HG03575 (cell line): ENCODE data around the gene LVRN.
A peak's percentile ranks its signal among the peaks of the same experiment; 100 is the strongest.

Experiments
- ATAC-seq: cut with Tn5 transposase; IDR thresholded peaks from one replicate; pipeline ENCODE4 v1.9.1; 2021; ENCODE audit not compliant: unreplicated experiment, insufficient number of reproducible peaks, low FRiP score; ENCODE audit errors: extremely low read depth

LVRN gene

DNA sequence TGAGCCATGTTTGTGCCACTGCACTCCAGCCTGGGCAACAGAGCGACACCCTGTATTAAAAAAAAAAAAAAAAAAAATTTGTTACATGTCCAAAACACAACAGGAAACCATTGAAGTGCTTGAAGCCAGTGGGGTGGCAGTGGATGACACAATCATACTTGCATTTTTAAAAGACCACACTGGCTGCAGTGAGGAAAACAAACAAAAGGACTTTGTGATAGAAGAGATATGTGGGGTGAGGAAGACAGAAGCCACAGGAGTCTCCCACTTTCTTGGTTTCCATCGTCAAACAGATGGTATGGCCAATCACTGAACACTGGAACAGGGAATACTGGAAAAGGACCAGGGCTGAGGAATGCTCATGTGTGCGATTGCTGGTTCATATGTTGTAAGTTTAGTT, 101.7 kb downstream of the LVRN start:
- ATAC-seq: no peak

DNA sequence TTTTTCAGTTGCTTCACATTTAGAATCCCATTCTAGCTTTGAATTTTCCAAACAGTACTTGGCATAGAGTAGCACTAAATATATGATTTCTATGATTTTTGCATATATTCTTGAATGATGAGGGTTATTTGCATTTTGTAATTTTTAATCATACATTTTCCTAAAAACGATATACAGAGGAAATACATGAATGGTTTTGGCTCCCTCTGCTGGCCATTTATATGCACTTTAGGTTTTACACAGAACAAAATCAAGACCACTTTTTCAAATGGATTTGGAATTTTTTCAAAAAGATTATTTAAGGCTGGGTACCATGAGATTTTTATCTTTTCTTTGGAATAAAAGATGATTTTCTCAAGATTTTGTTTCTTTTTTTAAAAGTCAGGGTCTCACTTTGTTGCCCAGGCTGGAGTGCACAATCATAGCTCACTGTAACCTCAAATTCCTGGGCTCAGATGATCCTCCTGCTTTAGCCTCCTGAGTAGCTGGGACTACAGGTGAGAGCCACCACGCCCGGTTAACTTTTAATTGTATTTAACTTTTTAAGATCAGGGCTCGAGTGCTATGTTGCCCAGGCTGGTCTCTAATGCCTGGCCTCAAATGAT, 105.9 kb downstream of the LVRN start:
- no peak for ATAC-seq

DNA sequence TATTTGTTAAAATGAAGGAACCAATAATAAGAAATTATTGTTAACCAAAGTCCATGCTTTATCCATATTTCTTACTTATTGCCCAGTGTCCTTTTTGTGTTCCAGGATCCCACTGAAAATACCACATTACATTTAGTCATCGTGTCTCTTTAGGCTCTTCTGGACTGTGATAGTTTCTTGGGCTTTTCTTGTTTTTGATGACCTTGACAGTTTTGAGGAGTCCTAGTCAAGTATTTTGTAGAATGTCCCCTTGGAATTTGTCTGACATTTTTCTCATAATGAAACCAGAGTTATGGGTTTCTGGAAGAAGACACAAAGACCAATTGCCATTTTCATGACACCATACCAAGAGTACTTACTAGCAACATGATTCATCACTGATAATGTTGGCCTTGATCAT, 108.9 kb downstream of the LVRN start:
- ATAC-seq: no peak

DNA sequence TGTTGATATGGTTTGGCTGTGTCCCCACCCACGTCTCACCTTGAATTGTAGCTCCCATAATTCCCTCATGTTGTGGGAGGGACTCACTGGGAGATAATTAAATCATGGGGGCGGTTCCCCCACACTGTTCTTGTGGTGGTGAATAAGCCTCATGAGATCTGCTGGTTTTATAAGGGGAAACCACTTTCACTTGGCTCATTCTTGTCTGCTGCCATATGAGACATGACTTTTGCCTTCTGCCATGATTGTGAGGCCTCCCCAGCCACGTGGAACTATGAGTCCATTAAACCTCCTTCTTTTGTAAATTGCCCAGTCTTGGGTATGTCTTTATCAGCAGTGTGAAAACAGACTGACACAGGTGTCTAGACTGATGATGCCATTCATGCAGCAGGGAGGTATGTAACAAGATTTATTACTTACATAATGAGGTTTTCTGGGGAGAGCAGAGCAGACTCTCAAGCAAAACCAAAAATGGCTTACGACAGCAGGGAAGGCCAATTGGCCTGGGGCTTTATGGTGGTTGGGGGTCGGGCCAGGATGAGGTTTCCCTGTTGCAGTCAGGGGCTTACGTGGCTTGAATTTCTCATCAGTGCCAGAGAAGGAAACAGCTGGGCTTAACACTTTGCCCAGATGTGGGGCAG, 113.0 kb downstream of the LVRN start:
- no peak for ATAC-seq

DNA sequence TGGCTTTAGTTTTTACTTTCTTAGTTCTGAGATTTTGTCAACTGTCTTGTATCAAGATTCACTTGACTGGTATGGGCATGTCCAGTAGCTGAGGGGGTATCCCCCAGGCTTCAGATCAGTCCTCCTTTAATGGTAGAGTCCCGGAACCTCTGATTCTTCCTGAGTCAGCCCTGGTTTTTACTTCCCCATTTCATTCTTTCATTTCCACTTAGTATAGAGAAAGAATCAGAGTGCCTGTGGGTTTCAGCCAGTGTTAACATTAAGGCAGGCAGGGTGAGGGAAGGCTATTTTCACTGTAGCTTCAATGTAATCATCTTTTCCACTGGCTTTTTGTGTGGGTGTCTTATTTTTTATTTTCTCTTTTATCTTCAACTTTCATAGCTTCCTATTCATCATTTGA, 114.2 kb downstream of the LVRN start:
- peak; percentile 99 for ATAC-seq
